Measurements from ENCODE around the gene VAX1. TPM values are rescaled to one million over a fixed set of nuclear protein-coding genes. Genes with fewer than 3 reads are reported as not detected.
"Not testable (repeated sequence)": the region's sequence is repeated elsewhere in the genome, so short reads cannot be mapped to it uniquely, and the experiment has no call there.

Gene VAX1
- total RNA-seq, 1 donor from 2014 or later: not detected

DNA sequence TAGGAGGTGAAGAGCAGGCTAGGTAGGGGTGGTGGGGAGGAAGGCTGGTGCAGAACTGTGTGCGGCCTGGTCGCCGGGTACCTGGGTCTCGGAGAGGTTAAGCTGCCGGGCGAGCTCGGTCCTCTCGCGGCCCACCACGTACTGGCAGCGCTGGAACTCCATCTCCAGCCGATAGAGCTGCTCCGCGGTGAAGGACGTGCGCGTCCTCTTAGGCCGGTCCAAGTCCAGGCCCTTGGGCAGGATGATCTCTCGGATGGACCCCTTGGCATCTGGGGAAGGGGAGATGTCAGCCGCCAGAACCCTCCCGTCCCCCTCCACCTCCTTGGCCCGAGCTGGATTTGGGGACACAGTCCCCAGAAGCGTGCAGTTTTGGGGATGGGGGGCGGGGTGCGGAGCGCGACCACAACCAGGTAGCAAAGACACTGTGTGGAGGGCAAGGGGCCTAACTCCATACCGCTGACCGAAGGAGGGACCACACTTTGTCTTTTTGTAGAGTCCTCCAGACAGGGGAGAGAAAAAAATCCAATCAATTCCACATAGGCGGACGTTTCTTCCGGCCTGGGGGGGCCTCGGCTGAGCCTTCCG lies 1.6 kb downstream of the VAX1 start:
- DNase-seq (ENCODE audit: extremely low read depth, low read depth, low spot score): no peak

DNA sequence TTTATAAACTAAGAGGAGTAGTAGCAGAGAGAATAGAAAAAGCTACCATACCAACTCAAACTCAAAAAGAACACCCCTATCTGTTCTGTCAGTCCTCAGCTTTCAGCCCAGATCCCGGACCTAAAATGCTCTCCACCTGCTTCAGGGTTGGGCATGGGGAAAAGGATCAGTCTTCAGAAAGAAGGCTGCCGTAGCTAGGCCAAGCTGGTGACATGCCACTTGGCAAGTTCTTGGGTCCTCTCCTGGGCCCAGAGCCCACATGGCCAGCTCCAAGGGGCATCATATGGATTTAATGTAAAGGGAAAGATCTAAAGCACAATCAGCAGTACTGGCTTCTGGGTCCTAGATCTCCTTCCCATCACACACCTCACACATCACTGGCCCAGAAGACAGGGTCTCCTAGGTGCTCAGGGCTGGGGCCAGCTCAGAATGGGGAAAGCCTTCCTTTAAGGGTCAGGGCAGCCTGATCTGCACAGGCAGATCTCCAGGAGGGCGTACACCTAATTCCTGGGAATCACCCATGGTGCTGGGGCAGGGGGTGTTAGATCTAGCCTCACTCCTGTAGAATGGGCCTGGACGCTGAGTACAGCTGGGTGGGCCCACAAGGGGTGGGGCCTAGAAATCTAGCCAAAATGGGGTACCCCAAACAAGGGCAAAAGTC lies 2.5 kb downstream of the VAX1 start:
- DNase-seq (ENCODE audit: extremely low read depth, low read depth, low spot score): no peak

DNA sequence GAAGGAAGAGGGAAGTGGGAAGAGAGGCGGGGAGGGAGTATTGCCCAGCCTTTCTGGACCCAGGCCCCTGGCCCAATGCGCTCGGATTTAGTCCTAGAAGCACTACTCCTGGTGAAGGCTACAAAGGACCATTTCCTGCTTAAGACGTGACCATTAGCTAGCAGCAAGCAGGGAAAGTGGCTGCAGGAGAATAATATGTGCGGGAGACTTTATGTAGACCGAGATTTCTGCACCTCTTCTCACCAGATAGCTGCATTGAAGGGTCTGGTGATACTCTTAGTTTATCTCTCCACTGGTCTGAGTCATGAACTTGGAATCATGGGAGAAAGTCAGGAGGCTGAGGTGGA lies 3.1 kb downstream of the VAX1 start:
- DNase-seq (ENCODE audit: extremely low read depth, low read depth, low spot score): no peak

DNA sequence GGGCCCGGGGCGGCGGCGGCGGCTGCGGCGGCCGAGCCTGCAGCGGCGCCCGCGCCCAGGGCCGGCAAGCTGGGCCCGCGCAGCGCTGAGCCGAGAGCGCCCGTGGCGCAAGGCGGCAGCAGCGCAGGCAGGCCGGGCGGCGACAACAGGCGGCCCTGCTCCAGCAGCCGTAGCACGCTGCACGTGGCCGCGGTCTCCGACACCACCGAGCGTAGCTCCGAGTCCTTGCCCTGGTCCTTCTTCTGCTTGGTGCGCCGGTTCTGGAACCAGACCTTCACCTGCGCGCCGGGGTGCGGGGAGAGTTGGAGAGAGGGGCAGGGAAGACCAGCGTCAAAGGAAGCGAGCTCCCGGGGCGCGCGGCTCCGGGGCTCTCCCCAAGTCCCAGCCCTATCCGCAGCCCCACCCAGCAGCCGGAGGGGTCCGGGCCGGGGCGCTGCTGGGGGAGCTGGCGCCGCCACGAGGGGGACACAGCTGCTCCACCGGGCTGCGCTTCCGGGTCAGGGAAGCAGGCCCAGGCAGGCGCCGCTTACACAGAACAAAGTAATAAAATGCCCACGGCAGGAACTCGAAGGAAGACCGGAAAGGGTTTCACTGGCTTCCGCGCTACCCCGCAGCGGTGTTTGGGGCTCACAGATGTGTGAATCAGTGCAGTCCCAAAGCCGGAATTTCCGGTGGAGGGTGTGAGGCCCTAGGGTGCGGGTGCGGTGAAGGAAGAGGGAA lies 3.6 kb downstream of the VAX1 start:
- DNase-seq (ENCODE audit: extremely low read depth, low read depth, low spot score): no peak

DNA sequence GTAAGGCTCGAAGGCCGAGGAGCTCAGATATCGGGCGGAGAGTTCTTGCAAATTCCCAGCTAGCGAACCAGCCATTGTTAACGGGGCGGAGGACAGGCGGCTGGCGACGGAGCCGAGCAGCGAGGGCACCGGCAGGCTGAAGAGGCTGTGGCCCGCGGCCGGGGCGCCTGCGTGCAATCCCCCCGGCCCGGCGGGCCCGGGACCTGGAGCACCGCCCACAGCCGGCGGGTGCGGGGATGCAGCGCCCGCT lies 4.1 kb downstream of the VAX1 start:
- no peak for DNase-seq (ENCODE audit: extremely low read depth, low read depth, low spot score)

DNA sequence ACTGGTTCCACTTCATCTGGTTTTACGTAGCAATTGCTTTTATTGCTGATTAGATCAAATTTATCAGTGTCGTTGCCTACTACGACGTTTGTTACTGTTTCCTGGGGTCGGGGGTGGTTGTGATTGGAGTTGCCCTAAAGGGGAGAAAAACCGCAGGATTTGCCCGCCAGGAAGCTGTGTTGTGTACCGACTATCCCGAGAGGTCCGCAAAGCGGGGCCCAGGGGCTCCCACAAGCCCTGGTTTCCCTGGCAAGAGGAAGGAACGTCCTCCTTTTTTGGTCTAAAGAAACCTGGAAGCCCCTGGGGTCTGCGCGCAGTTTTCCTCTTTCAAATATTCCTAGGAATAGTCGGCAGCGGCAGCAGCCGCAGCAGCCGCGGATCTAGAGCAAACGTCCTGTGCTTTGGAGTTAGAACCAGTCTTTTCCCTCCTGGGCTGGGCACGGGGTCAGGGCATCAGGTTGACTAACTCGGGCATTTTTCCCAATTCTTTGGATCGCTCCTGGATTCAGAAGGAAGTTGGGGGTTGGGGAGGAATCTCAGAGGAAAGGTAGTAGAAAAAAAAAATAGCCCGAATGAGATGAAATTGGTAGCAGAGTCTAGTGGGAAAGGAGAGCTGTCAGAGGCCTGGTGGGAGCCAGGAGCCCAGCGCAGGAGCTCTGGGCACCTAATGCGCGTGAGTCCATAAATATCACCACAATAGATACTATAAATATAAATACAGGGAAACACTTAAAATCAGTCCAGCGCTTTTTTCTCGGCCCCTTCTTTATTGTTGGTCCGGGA lies 4.6 kb downstream of the VAX1 start:
- no peak for DNase-seq (ENCODE audit: extremely low read depth, low read depth, low spot score)

DNA sequence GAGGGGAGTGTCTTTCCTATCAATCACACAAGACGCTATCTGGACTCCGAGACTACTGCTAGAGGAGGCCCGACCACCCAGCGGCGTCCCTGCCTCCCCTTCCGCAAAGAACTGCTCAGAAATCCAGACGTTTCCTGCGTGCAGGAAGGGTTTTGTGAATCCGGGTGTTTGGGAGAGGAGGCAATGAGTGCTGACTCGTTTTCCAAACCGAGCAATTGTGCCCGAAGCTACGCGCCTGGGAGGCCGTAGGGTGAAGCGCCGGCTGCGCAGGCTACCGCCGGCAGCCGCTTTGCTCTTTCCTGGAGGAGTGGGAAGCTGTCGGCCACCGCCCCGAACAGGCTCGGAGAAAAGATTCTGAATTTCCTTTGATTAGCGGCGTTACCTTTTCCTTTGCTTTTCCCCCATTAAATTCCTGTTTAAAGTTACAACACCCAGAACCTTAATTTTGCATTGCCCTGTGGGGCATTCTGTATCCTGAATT lies 5.3 kb downstream of the VAX1 start:
- no peak for DNase-seq (ENCODE audit: extremely low read depth, low read depth, low spot score)

DNA sequence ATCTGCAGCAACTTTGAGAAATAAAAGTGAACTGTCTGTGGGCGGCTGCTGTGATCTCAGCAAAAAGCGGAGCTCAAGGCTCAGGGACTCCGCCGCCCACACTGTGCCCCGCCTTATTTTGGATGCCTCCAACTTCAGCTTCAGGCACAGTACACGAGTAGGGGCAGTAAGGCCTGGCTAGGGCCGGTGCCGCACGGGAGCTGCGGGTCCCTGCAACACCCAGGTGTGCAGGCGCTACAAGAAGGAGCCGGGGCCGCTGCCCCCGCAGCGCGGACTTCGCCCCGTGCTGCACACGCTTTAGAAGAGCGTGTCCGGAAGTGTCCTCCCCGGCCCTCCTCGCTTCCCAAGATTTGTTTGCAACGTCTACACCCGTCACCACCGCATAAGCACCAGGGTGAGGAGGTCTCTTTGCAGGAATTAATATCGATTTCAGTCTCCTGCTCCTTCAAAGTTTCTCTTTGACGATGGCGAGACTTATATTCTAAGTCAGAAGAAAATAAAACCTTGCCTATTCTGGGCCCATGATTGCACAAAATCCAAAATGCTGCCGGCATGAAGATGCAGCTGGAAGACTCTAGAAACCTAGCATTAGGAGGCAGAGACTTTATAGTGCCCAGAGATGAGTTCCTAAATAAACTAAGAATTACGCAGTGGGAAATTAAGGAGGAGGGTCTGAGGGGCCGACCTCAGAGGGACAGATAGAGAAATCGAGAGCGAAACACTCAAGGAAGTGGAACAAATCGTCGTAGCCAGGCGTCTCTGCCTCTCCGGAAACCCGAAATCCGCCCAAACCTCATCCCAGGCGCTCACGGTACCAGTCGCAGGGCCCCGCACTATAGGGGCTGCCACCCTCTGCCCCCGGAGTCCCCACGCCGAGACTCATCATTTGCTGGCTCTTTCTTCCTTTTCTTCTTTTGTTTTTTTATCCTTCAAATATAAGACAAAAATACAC lies 6.4 kb downstream of the VAX1 start:
- DNase-seq (ENCODE audit: extremely low read depth, low read depth, low spot score): no peak

DNA sequence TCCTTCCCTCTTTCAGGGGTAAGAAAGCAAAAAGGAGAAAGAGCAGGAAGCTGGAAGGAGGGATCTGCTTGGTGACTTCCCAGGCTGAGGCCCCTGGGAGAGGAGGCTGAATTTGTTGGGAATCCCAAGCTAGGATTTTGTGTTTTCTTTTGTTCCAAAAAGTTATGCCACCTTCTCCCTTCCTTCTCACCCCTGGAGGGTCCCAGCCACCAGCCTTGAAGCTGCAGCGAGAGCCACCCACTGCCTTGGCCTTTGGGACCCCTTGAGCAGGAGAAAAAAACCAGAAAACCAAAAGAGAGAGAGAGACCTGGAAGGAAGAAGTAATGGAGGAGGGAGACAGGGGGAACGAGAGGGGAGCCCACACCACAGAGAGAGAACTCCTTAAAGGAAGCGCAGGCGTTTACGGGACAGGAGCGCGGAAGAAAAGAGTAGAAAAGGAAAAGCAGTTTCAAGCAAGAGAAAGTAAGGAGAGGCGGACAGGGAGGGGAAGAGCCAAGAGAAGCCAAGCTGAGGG lies 7.2 kb downstream of the VAX1 start:
- no peak for DNase-seq (ENCODE audit: extremely low read depth, low read depth, low spot score)

DNA sequence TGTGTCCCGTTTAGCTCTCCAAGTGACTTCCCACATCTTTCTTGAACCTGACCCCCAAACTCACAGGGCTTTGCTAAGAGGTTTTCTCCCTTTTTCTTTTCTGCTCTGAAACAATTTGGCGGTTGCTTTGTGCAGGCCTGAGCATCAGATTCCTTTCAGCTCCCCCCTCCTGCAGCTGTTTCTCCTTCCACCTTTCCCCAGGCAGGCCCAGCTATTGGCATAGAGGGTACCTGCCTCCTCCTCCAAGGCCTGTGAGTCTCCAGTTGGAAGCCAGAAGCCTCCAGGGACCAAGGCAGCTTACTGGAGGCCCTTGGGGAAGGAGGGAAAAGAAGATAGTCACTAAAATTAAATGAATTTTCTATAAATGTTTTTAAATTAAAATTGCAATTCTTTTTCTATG lies 7.7 kb downstream of the VAX1 start:
- DNase-seq (ENCODE audit: extremely low read depth, low read depth, low spot score): no peak

DNA sequence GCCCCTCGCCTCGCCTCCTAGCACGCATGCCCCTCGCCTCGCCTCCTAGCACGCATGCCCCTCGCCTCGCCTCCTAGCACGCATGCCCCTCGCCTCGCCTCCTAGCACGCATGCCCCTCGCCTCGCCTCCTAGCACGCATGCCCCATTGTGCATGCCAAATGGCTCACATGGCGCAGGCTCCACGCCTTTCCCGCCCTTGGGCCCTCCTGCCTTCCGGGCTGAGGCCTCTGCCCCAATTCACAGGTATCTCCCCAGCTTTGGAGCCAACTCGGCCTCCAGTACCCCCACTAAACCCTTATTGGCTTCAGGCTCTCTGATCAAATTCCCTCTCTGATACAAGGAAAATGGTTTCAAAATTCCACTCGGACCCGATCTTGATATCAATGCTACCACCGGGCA lies 11.4 kb downstream of the VAX1 start:
- DNase-seq (ENCODE audit: extremely low read depth, low read depth, low spot score): not testable (repeated sequence)

DNA sequence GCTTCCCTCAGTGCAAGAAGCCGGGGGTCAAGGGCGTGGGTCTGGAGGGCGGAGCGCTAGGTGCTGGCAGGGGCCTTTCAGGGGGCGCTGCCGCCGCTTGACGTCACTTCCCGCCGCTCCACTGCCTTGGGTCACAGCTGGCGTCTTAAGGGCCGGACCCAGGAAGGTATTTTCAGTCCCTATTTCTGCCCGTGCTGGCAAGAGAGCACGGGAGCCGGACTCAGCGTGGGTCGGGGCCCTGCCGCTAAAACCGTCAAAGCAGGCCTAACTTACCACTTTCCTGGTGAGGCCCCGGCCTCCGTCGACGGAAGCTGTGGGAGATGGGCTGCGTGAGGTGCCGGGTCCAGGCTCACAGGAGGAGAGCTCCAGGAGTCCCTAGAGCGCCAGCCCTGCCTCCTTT lies 12.0 kb downstream of the VAX1 start:
- DNase-seq (ENCODE audit: extremely low read depth, low read depth, low spot score): no peak

DNA sequence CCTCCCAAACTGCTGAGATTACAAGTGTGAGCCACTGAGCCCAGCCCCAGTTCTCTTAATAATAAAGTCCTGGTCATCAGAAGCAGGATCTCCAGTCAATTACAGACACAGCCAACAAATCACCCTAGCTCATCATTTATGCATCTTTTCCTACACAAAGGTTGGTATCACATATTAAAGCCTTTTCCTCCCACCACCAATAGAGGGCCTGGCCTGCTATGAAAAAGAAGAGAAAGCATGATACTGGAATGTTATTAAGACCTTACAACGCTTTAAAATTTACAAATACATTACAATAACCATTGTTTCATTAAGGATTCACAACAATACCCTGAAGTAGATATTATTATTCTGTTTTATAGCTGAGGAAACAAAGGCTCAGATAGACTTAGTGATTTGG lies 25.9 kb downstream of the VAX1 start:
- no peak for DNase-seq (ENCODE audit: extremely low read depth, low read depth, low spot score)

DNA sequence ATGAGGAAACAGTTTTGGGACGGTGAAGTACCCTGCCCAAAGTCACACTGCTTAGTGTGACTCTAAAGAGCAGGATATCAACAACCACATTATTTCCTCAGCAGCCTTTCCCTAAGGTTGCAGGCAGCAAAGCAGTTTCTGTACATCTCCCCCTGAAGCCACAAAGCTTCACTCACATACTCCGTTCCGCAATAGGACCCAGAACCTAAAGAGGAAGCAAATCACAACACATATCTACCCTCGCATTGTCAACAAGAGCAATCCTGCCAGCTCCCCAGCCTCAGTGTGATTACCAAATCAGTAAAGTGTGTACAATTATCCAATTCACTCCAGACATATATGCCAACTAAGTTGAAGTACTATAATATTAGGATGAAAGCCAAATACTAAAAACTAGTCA lies 30.8 kb downstream of the VAX1 start:
- DNase-seq (ENCODE audit: extremely low read depth, low read depth, low spot score): no peak

DNA sequence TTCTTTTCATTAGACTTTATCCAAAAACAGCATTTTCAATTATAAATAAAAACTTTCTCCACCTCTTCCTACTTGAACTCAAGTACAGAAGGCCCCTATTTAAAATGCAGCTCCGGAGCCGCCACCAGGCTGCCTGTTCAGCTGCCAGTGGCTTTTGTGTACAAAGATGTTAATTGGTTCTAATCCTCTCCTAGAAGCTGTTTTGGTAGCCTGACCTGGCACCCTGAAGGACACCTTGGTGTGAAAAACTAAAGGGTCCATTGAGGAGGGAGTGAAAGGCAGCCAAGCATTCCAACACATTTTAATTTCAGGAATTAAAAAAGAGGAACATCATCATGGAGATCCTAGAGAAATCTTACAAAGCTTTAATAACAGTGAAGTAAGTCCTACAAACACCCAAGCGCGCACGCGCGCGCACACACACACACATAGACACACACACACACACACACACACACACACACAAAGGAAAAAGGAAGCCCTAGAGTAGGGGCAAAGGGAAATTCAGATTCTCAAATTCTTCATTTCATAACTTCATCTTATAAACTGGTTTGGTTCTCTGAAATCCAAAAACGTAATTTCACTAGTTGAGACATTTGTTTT lies 41.4 kb downstream of the VAX1 start:
- DNase-seq (ENCODE audit: extremely low read depth, low read depth, low spot score): no peak

DNA sequence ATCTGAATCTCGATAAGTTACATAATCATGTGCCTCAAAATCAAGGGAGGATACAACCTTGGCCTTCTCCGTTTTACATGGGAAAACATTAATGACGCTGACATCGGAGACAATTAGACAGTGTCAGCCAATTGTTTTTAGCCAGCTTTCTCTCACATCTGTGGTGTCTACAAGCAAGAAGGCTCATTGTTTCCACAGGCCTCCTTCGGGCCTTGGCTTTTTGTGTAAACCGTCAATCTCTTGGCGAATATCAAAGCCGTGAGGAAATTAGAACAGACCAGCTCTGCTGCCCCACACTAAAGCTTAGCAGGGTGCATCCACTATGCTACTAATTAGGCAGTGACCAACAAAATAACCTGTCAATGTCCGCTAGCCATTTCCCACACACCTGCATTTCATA lies 43.2 kb downstream of the VAX1 start:
- DNase-seq (ENCODE audit: extremely low read depth, low read depth, low spot score): no peak

DNA sequence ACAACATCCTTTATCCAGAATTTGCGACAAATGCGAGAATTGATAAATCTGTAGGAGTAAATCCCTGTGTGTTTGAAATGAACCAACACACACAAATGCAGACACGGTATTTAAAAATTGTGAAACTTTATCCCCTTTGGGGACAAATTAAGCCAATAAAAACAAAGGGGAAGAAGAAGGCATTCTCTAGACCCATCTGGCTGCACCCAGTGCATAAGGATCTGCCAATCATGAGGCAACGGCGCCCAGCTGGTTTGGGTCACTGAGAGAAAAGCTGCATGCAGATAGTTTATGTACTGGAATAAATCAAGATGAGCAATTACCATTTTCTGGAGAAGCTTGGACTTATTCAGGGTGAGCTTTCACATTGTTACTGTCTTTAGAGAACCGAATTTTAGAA lies 45.7 kb downstream of the VAX1 start:
- DNase-seq (ENCODE audit: extremely low read depth, low read depth, low spot score): no peak

DNA sequence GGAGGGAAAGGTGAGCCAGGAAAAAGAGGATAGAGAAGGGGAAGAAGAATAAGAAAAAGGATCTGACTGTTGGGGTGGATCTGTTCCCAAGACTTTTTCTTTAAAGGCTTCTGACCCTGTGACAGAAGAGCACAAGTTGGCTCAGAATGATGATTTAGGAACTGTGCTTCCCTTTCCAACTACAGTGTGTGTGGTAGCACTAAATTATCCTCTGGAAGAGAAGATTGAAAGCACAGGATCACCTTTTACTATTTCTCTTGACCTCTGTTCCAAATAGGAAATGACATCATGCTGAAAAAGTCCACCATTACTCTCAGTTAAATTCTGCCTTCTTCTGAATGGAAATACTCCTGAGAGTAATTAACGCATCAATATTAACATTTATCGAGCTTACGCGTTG lies 47.2 kb downstream of the VAX1 start:
- no peak for DNase-seq (ENCODE audit: extremely low read depth, low read depth, low spot score)

DNA sequence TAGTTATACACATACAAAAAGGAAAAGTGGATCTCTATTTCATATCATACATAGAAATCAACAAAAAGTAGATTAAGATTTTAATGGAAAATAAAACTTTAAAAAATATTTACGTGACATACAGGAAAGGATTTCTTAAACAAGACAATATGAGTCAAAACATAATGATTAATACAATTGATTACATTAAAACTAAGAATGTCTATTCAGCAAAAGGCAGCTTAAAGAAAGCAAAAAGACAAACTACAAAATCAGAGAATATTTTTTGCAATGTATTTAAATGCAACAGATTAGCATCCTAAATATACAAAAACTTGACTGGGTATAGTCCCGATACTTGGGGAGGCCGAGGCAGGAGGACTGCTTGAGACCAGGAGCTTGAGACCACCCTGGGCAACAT lies 50.5 kb downstream of the VAX1 start:
- no peak for DNase-seq (ENCODE audit: extremely low read depth, low read depth, low spot score)

DNA sequence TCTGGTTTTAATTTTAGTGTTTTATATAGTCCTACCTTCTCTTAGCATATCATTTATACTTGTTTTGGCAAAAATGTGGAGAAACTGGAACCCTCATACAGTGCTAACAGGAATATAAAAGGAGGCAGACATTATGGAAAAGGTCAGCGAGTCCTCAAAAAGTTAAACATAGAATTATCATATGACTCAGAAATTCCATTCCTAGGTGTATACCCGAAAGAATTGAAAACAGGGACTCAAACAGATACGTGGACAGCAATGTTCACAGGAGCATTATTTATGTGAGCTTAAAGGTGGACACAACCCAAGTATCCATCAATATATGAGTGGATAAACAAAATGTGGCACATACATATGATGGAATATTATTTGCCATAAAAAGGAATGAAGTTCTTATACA lies 51.5 kb downstream of the VAX1 start:
- no peak for DNase-seq (ENCODE audit: extremely low read depth, low read depth, low spot score)

All from glomerular endothelial cell (primary cell).